Measurements from ENCODE around the gene DIPK1C.

DIPK1C gene

DNA sequence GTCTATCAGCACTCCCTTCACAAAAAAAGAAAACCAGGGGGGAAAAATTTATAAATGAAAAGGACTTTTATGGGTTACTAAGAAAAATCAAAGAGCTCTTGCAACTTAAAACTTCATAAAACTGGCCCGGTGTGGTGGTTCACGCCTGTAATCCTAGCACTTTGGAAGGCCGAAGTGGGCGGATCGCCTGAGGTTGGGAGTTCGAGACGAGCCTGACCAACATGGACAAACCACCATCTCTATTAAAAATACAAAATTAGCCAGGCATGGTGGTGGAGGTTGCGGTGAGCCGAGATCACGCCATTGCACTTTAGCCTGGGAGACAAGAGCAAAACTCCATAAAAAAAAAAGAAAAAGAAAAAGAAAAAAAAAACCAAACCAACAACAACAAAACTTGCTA, 1.7 kb downstream of the DIPK1C start:
- Histone ChIP-seq H3K9me2 (replicated peaks; ENCODE audit: control insufficient read depth, low read length) (no peaks in the 10 kb centered on the region), H3K4me1 (ENCODE audit: control insufficient read depth, low read length) (no peaks in the 10 kb centered on the region), H4K20me1 (ENCODE audit: control insufficient read depth, insufficient read depth, low read depth, low read length) (no peaks in the 10 kb centered on the region), H3K4me2 (ENCODE audit: low read length) (no peak overlapping the region), H3F3A (ENCODE audit: control insufficient read depth, insufficient read depth) (no peaks in the 10 kb centered on the region), H3K79me2 (ENCODE audit: control insufficient read depth, low read length) (no peaks in the 10 kb centered on the region), H3K4me3 (ENCODE audit: low read length) (no peak overlapping the region), H3K9me3 (ENCODE audit: control insufficient read depth, insufficient read depth, low read length) (no peaks in the 10 kb centered on the region), H3K36me3 (ENCODE audit: control insufficient read depth, low read length) (no peaks in the 10 kb centered on the region), H3K27ac (ENCODE audit: low read depth, low read length) (no peak overlapping the region), H3K27me3 (ENCODE audit: control insufficient read depth, low read length) (peaks cover 18% of the 10 kb centered on the region; the same call in 1 of the 2 replicates)
- TF ChIP-seq, protein P1, sequence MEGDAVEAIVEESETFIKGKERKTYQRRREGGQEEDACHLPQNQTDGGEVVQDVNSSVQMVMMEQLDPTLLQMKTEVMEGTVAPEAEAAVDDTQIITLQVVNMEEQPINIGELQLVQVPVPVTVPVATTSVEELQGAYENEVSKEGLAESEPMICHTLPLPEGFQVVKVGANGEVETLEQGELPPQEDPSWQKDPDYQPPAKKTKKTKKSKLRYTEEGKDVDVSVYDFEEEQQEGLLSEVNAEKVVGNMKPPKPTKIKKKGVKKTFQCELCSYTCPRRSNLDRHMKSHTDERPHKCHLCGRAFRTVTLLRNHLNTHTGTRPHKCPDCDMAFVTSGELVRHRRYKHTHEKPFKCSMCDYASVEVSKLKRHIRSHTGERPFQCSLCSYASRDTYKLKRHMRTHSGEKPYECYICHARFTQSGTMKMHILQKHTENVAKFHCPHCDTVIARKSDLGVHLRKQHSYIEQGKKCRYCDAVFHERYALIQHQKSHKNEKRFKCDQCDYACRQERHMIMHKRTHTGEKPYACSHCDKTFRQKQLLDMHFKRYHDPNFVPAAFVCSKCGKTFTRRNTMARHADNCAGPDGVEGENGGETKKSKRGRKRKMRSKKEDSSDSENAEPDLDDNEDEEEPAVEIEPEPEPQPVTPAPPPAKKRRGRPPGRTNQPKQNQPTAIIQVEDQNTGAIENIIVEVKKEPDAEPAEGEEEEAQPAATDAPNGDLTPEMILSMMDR (IDR thresholded peaks at IDR 0.05; ENCODE audit: low read depth, low read length, poor library complexity, severe bottlenecking) = no peak
- no peak for TF ChIP-seq EZH2phosphoT487 (IDR thresholded peaks at IDR 0.05; ENCODE audit: borderline replicate concordance, low read length)

GRCh38 chr18:74454279-74454751, 2.8 kb downstream of the DIPK1C start:
- TF ChIP-seq, protein P1 (IDR thresholded peaks at IDR 0.05; ENCODE audit: low read depth, low read length, poor library complexity, severe bottlenecking) = no peak
- no peak for TF ChIP-seq EZH2phosphoT487 (IDR thresholded peaks at IDR 0.05; ENCODE audit: borderline replicate concordance, low read length)
- no peaks in the 10 kb centered on the region for H3K9me2 ChIP-seq (replicated peaks; ENCODE audit: control insufficient read depth, low read length)
- no peak overlapping the region for H3K4me3 ChIP-seq (ENCODE audit: low read length)
- no peaks in the 10 kb centered on the region for H3K79me2 ChIP-seq (ENCODE audit: control insufficient read depth, low read length)
- no peak overlapping the region for H3K4me2 ChIP-seq (ENCODE audit: low read length)
- no peaks in the 10 kb centered on the region for H3K9me3 ChIP-seq (ENCODE audit: control insufficient read depth, insufficient read depth, low read length)
- no peaks in the 10 kb centered on the region for H3F3A ChIP-seq (ENCODE audit: control insufficient read depth, insufficient read depth)
- no peaks in the 10 kb centered on the region for H4K20me1 ChIP-seq (ENCODE audit: control insufficient read depth, insufficient read depth, low read depth, low read length)
- H3K36me3 ChIP-seq (ENCODE audit: control insufficient read depth, low read length) = no peaks in the 10 kb centered on the region
- no peak overlapping the region for H3K27ac ChIP-seq (ENCODE audit: low read depth, low read length)
- H3K4me1 ChIP-seq (ENCODE audit: control insufficient read depth, low read length) = no peaks in the 10 kb centered on the region
- H3K27me3 ChIP-seq (ENCODE audit: control insufficient read depth, low read length) = peaks cover 16% of the 10 kb centered on the region; the same call in 1 of the 2 replicates

GRCh38 chr18:74453642-74454198, 3.4 kb downstream of the DIPK1C start:
- TF ChIP-seq EZH2phosphoT487 (IDR thresholded peaks at IDR 0.05; ENCODE audit: borderline replicate concordance, low read length) = no peak
- TF ChIP-seq, protein P1 (IDR thresholded peaks at IDR 0.05; ENCODE audit: low read depth, low read length, poor library complexity, severe bottlenecking) = no peak
- Histone ChIP-seq H3K79me2 (ENCODE audit: control insufficient read depth, low read length) (no peaks in the 10 kb centered on the region), H4K20me1 (ENCODE audit: control insufficient read depth, insufficient read depth, low read depth, low read length) (no peaks in the 10 kb centered on the region), H3K9me3 (ENCODE audit: control insufficient read depth, insufficient read depth, low read length) (no peaks in the 10 kb centered on the region), H3K4me1 (ENCODE audit: control insufficient read depth, low read length) (no peaks in the 10 kb centered on the region), H3K9me2 (replicated peaks; ENCODE audit: control insufficient read depth, low read length) (no peaks in the 10 kb centered on the region), H3K27ac (ENCODE audit: low read depth, low read length) (no peak overlapping the region), H3K36me3 (ENCODE audit: control insufficient read depth, low read length) (no peaks in the 10 kb centered on the region), H3K27me3 (ENCODE audit: control insufficient read depth, low read length) (peaks cover 13% of the 10 kb centered on the region; the same call in 1 of the 2 replicates), H3K4me3 (ENCODE audit: low read length) (no peak overlapping the region), H3F3A (ENCODE audit: control insufficient read depth, insufficient read depth) (no peaks in the 10 kb centered on the region), H3K4me2 (ENCODE audit: low read length) (no peak overlapping the region)

Measured in DOHH2 (cell line).